Panc1 (cell line): ENCODE measurements around the gene TTBK1. TPM values are rescaled to one million over a fixed set of nuclear protein-coding genes. Genes with fewer than 3 reads are reported as not detected.
A peak's percentile ranks its signal among the peaks of the same experiment; 100 is the strongest.

Experiments
- ATAC-seq: fragments of 200-7000 bp; cut with Tn5 transposase; 2 replicates; pipeline ENCODE4 v1.9.1; 2020; ENCODE audit warnings: mild to moderate bottlenecking, moderate library complexity
- BruUV-seq: library from RNA; stranded (reverse); fragments of 400-500 nt; replicated peaks from 2 replicates; lab custom pipeline; 2021; lab: Mats Ljungman, UMichigan
- CTCF ChIA-PET: fragments of 300-600 bp; sonication (Branson Sonifier 250); formaldehyde crosslinking; loops from one replicate; lab custom pipeline; 2022; ENCODE audit warnings: antibody characterized with exemption; lab: Charles Lee
- POLR2A ChIA-PET: fragments of 300-600 bp; sonication (Branson Sonifier 250); formaldehyde crosslinking; loops from one replicate; lab custom pipeline; 2022; ENCODE audit warnings: antibody characterized with exemption; lab: Charles Lee
- DNase-seq: peaks from one replicate; pipeline ENCODE4 v3.0.0-alpha.2; 2010; ENCODE audit warnings: low read depth, low spot score
- H3K27ac ChIP-seq: 2 replicates; pipeline ENCODE4 v1.5.1; 2011; ENCODE audit warnings: mild to moderate bottlenecking, low read length, inconsistent platforms
- H3K27me3 ChIP-seq: fragments of 200-500 bp; sonication (Bioruptor generic); 2 replicates; pipeline ENCODE4 v1.6.0; 2014; ENCODE audit warnings: low read length, inconsistent platforms; ENCODE audit not compliant: control insufficient read depth, insufficient read depth
- H3K36me3 ChIP-seq: fragments of 200-500 bp; sonication (Bioruptor generic); 2 replicates; pipeline ENCODE4 v1.5.1; 2014; ENCODE audit warnings: inconsistent platforms, mild to moderate bottlenecking, low read length, moderate library complexity; ENCODE audit not compliant: control insufficient read depth, insufficient read depth
- H3K4me1 ChIP-seq: 2 replicates; pipeline ENCODE4 v1.5.1; 2011; ENCODE audit warnings: inconsistent platforms, mild to moderate bottlenecking, low read length, moderate library complexity; ENCODE audit not compliant: control insufficient read depth, insufficient read depth
- H3K4me3 ChIP-seq, 2 experiments: 2 replicates each; pipeline ENCODE4 v1.5.1; 2011 to 2012; ENCODE audit warnings: low read depth in 2 of 2, low read length in 2 of 2, mild to moderate bottlenecking in 2 of 2, inconsistent platforms in 1 of 2, moderate library complexity in 1 of 2
- H3K9me3 ChIP-seq: fragments of 200-500 bp; sonication (Bioruptor generic); 2 replicates; pipeline ENCODE4 v1.5.1; 2014; ENCODE audit warnings: low read depth, mild to moderate bottlenecking, inconsistent platforms, low read length, moderate library complexity; ENCODE audit not compliant: control insufficient read depth, insufficient read depth
- POLR2AphosphoS5 ChIP-seq: IDR thresholded peaks from 2 replicates; pipeline ENCODE4 v1.6.1; 2012; ENCODE audit warnings: mild to moderate bottlenecking, low read depth, low read length, moderate library complexity
- SIN3A ChIP-seq: IDR thresholded peaks from 2 replicates; pipeline ENCODE4 v1.6.1; 2012; ENCODE audit warnings: low read depth, mild to moderate bottlenecking, low read length, moderate library complexity, borderline replicate concordance; ENCODE audit not compliant: insufficient read depth
- TCF7L2 ChIP-seq: IDR thresholded peaks from 2 replicates; pipeline ENCODE4 v1.6.1; 2011; ENCODE audit warnings: mild to moderate bottlenecking, low read depth, low read length, inconsistent platforms
- in situ Hi-C: cut with HindIII; loops from 2 replicates; pipeline ENCODE4 v1.10.0; 2016; ENCODE audit warnings: low sequenced_read_pairs, low pct_unique_long_range_greater_than_20kb
- intact Hi-C: fragments of 100-400 bp; cut with micrococcal nuclease; formaldehyde crosslinking; loops from one replicate; pipeline ENCODE4 v1.10.0; 2022; ENCODE audit not compliant: unreplicated experiment
- total RNA-seq: library from RNA; stranded (reverse); gene quantifications from one replicate; pipeline ENCODE4 v1.2.1, GENCODE V29; 2021; ENCODE audit not compliant: unreplicated experiment
- TF ChIP-seq, protein P1 (sequence below): fragments of 450-650 bp; IDR thresholded peaks from 2 replicates; pipeline ENCODE4 v1.5.1; 2017; ENCODE audit warnings: mild to moderate bottlenecking
- TF ChIP-seq, protein P2 (sequence below), 2 experiments: IDR thresholded peaks; 2 replicates each; pipeline ENCODE4 v1.6.1; 2011 to 2012; ENCODE audit warnings: low read depth in 2 of 2, control low read depth in 1 of 2, low read length in 1 of 2, mild to moderate bottlenecking in 1 of 2, moderate library complexity in 1 of 2; ENCODE audit not compliant: insufficient read depth in 1 of 2

TTBK1 gene
- total RNA-seq, 1 experiment from 2014 or later: 0.10 TPM

DNA sequence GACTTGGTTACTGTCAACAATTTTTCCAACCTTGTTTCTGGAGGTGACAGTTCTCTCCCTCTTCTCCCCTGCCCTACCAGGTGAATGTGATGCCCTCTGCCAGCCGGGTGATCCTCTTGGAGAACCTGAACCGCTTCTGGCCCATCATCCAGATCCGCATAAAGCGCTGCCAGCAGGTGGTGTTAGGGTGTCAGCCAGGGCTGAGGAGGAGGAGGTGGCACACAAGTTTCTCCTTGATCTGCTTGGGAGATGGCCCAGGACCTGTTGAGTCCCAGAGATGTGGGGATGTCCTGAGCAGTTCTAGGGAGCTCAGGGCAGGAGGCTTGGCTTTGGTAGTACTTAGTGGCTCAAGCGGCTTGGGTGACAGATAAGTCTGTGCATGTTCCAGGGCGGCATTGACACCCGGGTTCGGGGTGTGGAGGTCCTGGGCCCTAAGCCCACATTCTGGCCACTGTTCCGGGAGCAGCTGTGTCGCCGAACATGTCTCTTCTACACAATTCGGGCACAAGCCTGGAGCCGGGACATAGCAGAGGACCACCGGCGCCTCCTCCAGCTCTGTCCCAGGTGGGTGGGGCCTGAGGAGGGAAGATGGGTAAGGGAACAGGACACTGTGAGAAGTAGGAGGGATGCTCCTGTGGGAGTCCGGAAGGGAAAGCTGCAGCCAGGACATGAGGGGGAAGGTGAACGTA, 40.1 kb upstream of the TTBK1 start:
- Histone ChIP-seq H3K36me3 (no peaks in the 10 kb centered on the region; the same call in 1 of the 2 replicates), H3K4me3 (no peak overlapping the region), H3K4me1 (no peaks in the 10 kb centered on the region), H3K27ac (no peak overlapping the region), H3K27me3 (no peaks in the 10 kb centered on the region), H3K9me3 (no peaks in the 10 kb centered on the region)
- intact Hi-C loops: no loop called here
- no peak for DNase-seq
- TF ChIP-seq SIN3A: no peak
- in situ Hi-C loops: no loop called here
- ChIA-PET POLR2A (interaction anchor here (0.6 kb wide), 1 partner anchor 203 kb away, joined by 8 read pairs; no protein-coding TSS in a partner anchor), CTCF (no interaction called here)
- peak; percentile 33; the same call in 1 of the 2 replicates for ATAC-seq
- no TSS peak for BruUV-seq

DNA sequence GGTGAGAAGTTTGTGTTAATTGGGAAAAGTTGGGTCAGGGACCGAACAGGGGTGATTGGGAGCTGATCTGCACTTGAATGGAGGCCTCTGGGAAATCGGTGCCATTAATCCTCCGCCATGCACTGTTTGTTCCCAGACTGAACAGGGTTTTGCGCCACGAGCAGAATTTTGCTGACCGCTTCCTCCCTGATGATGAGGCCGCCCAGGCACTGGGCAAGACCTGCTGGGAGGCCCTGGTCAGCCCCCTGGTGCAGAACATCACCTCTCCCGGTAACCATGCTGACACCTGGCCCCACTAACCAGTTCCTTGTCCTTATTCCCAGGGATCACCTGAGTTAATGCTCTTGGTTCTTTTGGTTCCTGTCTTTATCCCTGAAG, 39.6 kb upstream of the TTBK1 start:
- in situ Hi-C loops (no loop called here), intact Hi-C loops (no loop called here)

More for the DNA sequence above, 39.6 kb upstream of the TTBK1 start:
- Histone ChIP-seq H3K27me3 (no peaks in the 10 kb centered on the region), H3K9me3 (no peaks in the 10 kb centered on the region), H3K4me1 (no peaks in the 10 kb centered on the region), H3K36me3 (no peaks in the 10 kb centered on the region), H3K4me3 (no peak overlapping the region), H3K27ac (no peak overlapping the region)
- ChIA-PET POLR2A (interaction anchor here (0.6 kb wide), 1 partner anchor 204 kb away, joined by 8 read pairs; no protein-coding TSS in a partner anchor), CTCF (no interaction called here)
- DNase-seq (no peak), ATAC-seq (no peak)
- TF ChIP-seq TCF7L2: no peak
- TF ChIP-seq SIN3A: no peak
- no peak for TF ChIP-seq POLR2AphosphoS5
- TF ChIP-seq, protein P1, sequence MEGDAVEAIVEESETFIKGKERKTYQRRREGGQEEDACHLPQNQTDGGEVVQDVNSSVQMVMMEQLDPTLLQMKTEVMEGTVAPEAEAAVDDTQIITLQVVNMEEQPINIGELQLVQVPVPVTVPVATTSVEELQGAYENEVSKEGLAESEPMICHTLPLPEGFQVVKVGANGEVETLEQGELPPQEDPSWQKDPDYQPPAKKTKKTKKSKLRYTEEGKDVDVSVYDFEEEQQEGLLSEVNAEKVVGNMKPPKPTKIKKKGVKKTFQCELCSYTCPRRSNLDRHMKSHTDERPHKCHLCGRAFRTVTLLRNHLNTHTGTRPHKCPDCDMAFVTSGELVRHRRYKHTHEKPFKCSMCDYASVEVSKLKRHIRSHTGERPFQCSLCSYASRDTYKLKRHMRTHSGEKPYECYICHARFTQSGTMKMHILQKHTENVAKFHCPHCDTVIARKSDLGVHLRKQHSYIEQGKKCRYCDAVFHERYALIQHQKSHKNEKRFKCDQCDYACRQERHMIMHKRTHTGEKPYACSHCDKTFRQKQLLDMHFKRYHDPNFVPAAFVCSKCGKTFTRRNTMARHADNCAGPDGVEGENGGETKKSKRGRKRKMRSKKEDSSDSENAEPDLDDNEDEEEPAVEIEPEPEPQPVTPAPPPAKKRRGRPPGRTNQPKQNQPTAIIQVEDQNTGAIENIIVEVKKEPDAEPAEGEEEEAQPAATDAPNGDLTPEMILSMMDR: no peak
- TF ChIP-seq, protein P2, sequence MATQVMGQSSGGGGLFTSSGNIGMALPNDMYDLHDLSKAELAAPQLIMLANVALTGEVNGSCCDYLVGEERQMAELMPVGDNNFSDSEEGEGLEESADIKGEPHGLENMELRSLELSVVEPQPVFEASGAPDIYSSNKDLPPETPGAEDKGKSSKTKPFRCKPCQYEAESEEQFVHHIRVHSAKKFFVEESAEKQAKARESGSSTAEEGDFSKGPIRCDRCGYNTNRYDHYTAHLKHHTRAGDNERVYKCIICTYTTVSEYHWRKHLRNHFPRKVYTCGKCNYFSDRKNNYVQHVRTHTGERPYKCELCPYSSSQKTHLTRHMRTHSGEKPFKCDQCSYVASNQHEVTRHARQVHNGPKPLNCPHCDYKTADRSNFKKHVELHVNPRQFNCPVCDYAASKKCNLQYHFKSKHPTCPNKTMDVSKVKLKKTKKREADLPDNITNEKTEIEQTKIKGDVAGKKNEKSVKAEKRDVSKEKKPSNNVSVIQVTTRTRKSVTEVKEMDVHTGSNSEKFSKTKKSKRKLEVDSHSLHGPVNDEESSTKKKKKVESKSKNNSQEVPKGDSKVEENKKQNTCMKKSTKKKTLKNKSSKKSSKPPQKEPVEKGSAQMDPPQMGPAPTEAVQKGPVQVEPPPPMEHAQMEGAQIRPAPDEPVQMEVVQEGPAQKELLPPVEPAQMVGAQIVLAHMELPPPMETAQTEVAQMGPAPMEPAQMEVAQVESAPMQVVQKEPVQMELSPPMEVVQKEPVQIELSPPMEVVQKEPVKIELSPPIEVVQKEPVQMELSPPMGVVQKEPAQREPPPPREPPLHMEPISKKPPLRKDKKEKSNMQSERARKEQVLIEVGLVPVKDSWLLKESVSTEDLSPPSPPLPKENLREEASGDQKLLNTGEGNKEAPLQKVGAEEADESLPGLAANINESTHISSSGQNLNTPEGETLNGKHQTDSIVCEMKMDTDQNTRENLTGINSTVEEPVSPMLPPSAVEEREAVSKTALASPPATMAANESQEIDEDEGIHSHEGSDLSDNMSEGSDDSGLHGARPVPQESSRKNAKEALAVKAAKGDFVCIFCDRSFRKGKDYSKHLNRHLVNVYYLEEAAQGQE (IDR thresholded peaks at IDR 0.05; ENCODE audit: insufficient read depth in 1 of 2, low read depth in 2 of 2, low read length in 1 of 2): no peak
- BruUV-seq: no TSS peak
